GM19238 (cell line): ENCODE results near the gene UBE2K.
"Not testable (repeated sequence)": the region's sequence is repeated elsewhere in the genome, so short reads cannot be mapped to it uniquely, and the experiment has no call there.

Source experiments
- DNase-seq: peaks from one replicate; pipeline ENCODE4 v3.0.0; 2011; ENCODE audit warnings: low spot score; ENCODE audit not compliant: insufficient read length

Gene UBE2K

GRCh38 chr4:39729557-39729956, 31.6 kb downstream of the UBE2K start:
- DNase-seq: no peak

GRCh38 chr4:39730072-39730471, 32.1 kb downstream of the UBE2K start:
- DNase-seq: no peak

GRCh38 chr4:39731908-39732307, 34.0 kb downstream of the UBE2K start:
- no peak for DNase-seq

- DNase-seq: no peak
Observed at GRCh38 chr4:39732728-39733127, 34.8 kb downstream of the UBE2K start.

GRCh38 chr4:39739591-39739990, 41.7 kb downstream of the UBE2K start:
- DNase-seq: not testable (repeated sequence)

- DNase-seq: no peak
Observed at GRCh38 chr4:39741401-39741800, 43.5 kb downstream of the UBE2K start.

- no peak for DNase-seq
Observed at GRCh38 chr4:39745920-39746319, 48.0 kb downstream of the UBE2K start.

- DNase-seq: no peak
Observed at GRCh38 chr4:39750216-39750615, 52.3 kb downstream of the UBE2K start.

- DNase-seq: no peak
Observed at GRCh38 chr4:39754309-39754708, 56.4 kb downstream of the UBE2K start.

GRCh38 chr4:39756159-39756558, 58.2 kb downstream of the UBE2K start:
- DNase-seq: no peak

GRCh38 chr4:39758176-39758575, 60.2 kb downstream of the UBE2K start:
- no peak for DNase-seq

GRCh38 chr4:39759569-39759968, 61.6 kb downstream of the UBE2K start:
- no peak for DNase-seq

- no peak for DNase-seq
Observed at GRCh38 chr4:39761005-39761667, 63.2 kb downstream of the UBE2K start.

GRCh38 chr4:39763714-39764572, 66.0 kb downstream of the UBE2K start:
- no peak for DNase-seq

- DNase-seq: no peak
Observed at GRCh38 chr4:39770005-39770404, 72.1 kb downstream of the UBE2K start.

GRCh38 chr4:39770471-39770870, 72.5 kb downstream of the UBE2K start:
- no peak for DNase-seq

- no peak for DNase-seq
Observed at GRCh38 chr4:39770969-39771724, 73.2 kb downstream of the UBE2K start.

GRCh38 chr4:39781988-39782387, 84.1 kb downstream of the UBE2K start:
- DNase-seq: not testable (repeated sequence)

- DNase-seq: no peak
Observed at GRCh38 chr4:39785083-39785482, 87.1 kb downstream of the UBE2K start.

- DNase-seq: no peak
Observed at GRCh38 chr4:39786838-39787237, 88.9 kb downstream of the UBE2K start.

GRCh38 chr4:39792128-39792527, 94.2 kb downstream of the UBE2K start:
- no peak for DNase-seq

GRCh38 chr4:39792529-39792928, 94.6 kb downstream of the UBE2K start:
- no peak for DNase-seq
